ENCODE measurements around the gene LGMN.

LGMN gene

DNA sequence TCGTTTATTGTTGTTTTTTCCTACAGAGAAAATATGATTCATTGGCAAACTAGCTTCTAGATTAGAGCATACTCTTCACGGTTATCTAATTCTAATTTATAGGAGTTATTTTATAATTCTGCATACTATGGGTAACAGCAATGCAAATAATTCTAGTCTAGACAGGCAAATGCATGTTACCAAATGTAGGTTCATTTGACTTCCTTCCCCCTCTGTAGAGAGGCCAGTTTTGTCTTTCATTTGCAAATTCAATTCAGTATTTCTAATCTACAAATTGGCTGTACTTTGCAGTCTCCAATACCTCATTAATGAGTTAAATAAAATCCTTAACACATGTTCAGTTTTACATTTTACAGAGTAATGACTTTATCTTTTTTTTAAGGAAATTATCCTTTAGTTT is 4.2 kb downstream of the LGMN start:
- H3K27ac ChIP-seq: no peak overlapping the region
- TF ChIP-seq ZFX (IDR thresholded peaks at IDR 0.05; ENCODE audit: borderline replicate concordance) (no peak), CTCF (IDR thresholded peaks at IDR 0.05) (no peak)

DNA sequence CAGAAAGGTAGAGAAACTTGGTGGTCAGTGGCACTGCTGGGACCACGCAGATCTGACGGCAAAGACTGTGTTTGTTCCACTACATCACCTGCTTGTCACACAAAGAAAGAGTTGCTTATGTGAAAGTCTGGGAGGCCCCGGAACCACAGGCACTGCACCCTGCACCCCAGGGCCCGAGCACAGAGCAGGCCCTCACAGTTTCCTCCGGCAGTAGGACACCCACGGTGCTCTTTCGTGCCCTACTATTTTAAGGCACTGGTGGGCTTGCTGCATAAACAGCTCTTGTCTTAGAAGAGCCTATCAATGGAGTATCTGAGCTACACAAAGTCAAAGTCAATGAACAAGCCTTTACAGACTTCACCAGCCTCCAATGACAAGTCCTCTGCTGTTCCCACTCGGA is 8.0 kb downstream of the LGMN start:
- no peak overlapping the region for H3K27ac ChIP-seq
- TF ChIP-seq ZFX (IDR thresholded peaks at IDR 0.05; ENCODE audit: borderline replicate concordance) (no peak), CTCF (IDR thresholded peaks at IDR 0.05) (no peak)

GRCh38 chr14:92737619-92738188 is 10.7 kb downstream of the LGMN start:
- no peak for TF ChIP-seq CTCF (IDR thresholded peaks at IDR 0.05)
- H3K27ac ChIP-seq: no peak overlapping the region

- no peak for TF ChIP-seq ZFX (IDR thresholded peaks at IDR 0.05; ENCODE audit: borderline replicate concordance)
- H3K27ac ChIP-seq: no peak overlapping the region
Observed at GRCh38 chr14:92737206-92737605, 11.2 kb downstream of the LGMN start.

DNA sequence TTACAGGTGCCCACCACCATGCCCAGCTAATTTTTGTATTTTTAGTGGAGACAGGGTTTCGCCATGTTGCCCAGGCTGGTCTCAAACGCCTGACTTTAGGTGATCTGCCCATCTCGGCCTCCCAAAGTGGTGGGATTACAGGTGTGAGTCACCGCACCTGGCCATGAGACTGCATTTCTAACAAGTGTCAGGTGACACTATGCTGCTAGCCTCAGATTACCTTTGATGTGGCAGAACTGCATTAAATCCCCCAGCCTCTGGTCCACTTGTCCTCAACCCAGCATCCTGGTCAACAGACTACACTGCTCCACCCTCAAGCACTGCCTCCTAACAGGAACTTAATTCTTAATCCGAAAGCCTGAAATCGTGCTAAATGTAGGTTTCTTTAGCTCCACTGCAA is 13.1 kb downstream of the LGMN start:
- no peak overlapping the region for H3K27ac ChIP-seq
- TF ChIP-seq ZFX (IDR thresholded peaks at IDR 0.05; ENCODE audit: borderline replicate concordance) (no peak), CTCF (IDR thresholded peaks at IDR 0.05) (no peak)

GRCh38 chr14:92734618-92735017 is 13.8 kb downstream of the LGMN start:
- no peak overlapping the region for H3K27ac ChIP-seq
- no peak for TF ChIP-seq CTCF (IDR thresholded peaks at IDR 0.05)

- TF ChIP-seq ZFX (IDR thresholded peaks at IDR 0.05; ENCODE audit: borderline replicate concordance) (no peak), CTCF (IDR thresholded peaks at IDR 0.05) (no peak)
- no peak overlapping the region for H3K27ac ChIP-seq
Observed at GRCh38 chr14:92733007-92733406, 15.4 kb downstream of the LGMN start.

DNA sequence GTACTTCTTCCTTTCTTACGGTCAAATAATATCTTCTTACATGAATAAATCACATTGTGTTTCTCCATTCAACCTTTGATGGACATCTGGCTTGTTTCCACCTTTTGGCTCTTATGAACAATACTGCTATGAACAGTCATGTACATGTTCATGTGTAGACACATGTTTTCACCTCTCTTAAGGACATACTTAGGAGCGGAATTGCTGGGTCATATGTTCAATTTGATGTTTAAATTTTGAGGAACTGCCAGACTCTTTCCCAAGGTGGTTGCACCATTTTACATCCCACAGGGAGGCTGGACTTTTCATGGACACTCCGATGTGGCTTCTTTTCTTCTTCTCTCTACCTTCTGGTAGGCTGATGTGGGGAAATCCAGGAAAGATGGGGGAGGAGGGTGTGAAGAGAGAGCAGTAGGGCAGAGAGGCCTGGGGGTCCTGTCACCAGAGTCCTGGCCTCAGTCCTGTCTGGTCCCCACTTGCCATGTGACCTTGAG is 16.8 kb downstream of the LGMN start:
- TF ChIP-seq CTCF (IDR thresholded peaks at IDR 0.05) (no peak), ZFX (IDR thresholded peaks at IDR 0.05; ENCODE audit: borderline replicate concordance) (no peak)
- no peak overlapping the region for H3K27ac ChIP-seq
